HFFc6 (cell line): ENCODE measurements around the gene ARL2. TPM values are rescaled to one million over a fixed set of nuclear protein-coding genes. Genes with fewer than 3 reads are reported as not detected.
"Not testable (repeated sequence)": the region's sequence is repeated elsewhere in the genome, so short reads cannot be mapped to it uniquely, and the experiment has no call there.

Experiments used
- DNase-seq: peaks from one replicate; pipeline ENCODE4 v3.0.0-alpha.2; 2018
- H3K27ac Mint-ChIP-seq: 2 replicates; pipeline ENCODE4 v1.8.0; 2020; ENCODE audit warnings: mild to moderate bottlenecking, mixed read lengths
- H3K27me3 Mint-ChIP-seq: 2 replicates; pipeline ENCODE4 v1.8.0; 2021; ENCODE audit warnings: mild to moderate bottlenecking, moderate library complexity, mixed read lengths; ENCODE audit not compliant: insufficient read depth
- H3K36me3 Mint-ChIP-seq: 2 replicates; pipeline ENCODE4 v1.8.0; 2021; ENCODE audit warnings: low read depth, mixed read lengths
- H3K4me1 Mint-ChIP-seq: 2 replicates; pipeline ENCODE4 v1.8.0; 2020; ENCODE audit warnings: low read depth, mixed read lengths
- H3K4me3 Mint-ChIP-seq: 2 replicates; pipeline ENCODE4 v1.8.0; 2020; ENCODE audit warnings: mild to moderate bottlenecking, moderate library complexity, mixed read lengths
- H3K9me3 Mint-ChIP-seq: 2 replicates; pipeline ENCODE4 v1.8.0; 2020; ENCODE audit warnings: mild to moderate bottlenecking, mixed read lengths
- CTCF ChIP-seq: fragments of 200-600 bp; sonication (generic); IDR thresholded peaks from 2 replicates; pipeline ENCODE4 v1.5.0; 2021; ENCODE audit warnings: antibody characterized with exemption, mild to moderate bottlenecking
- total RNA-seq, 6 experiments: library from RNA; stranded (reverse); fragmentation: NEBNext Ultra II Directional; extraction: Animal tissue kit (Norgen Biotek cat#: 25700); gene quantifications; 2 replicates in 1 of 6; 3 replicates in 5 of 6; pipeline ENCODE4 v1.2.3, GENCODE V29; 2021

ARL2 gene
- total RNA-seq, 6 experiments from 2014 or later, result 76.9 to 92.1 (median 87.2) TPM

- TF ChIP-seq CTCF, result no peak
- H3K4me1 Mint-ChIP-seq, result peaks cover 8% of the 10 kb centered on the region
- H3K9me3 Mint-ChIP-seq, result no peaks in the 10 kb centered on the region
- H3K4me3 Mint-ChIP-seq, result no peak overlapping the region
- no peak overlapping the region for H3K27ac Mint-ChIP-seq
- no peaks in the 10 kb centered on the region for H3K36me3 Mint-ChIP-seq
- H3K27me3 Mint-ChIP-seq, result peaks cover 9% of the 10 kb centered on the region
- DNase-seq, result no peak
Observed at GRCh38 chr11:64974124-64974523, 39.8 kb upstream of the ARL2 start.

- Mint-ChIP-seq H3K4me3 (no peak overlapping the region), H3K27me3 (peaks cover 13% of the 10 kb centered on the region), H3K9me3 (no peaks in the 10 kb centered on the region), H3K27ac (no peak overlapping the region), H3K36me3 (no peaks in the 10 kb centered on the region), H3K4me1 (no peaks in the 10 kb centered on the region)
- TF ChIP-seq CTCF, result no peak
- DNase-seq, result no peak
Observed at GRCh38 chr11:64976651-64977050, 37.3 kb upstream of the ARL2 start.

GRCh38 chr11:64983339-64983738, 30.6 kb upstream of the ARL2 start:
- H3K27me3 Mint-ChIP-seq, result peaks cover 13% of the 10 kb centered on the region

GRCh38 chr11:64987998-64988854, 25.7 kb upstream of the ARL2 start:
- H3K4me3 Mint-ChIP-seq, result no peak overlapping the region

More at GRCh38 chr11:64983339-64983738, 30.6 kb upstream of the ARL2 start:
- not testable (repeated sequence) for H3K4me1 Mint-ChIP-seq, H3K27ac Mint-ChIP-seq, H3K36me3 Mint-ChIP-seq, DNase-seq, H3K9me3 Mint-ChIP-seq, H3K4me3 Mint-ChIP-seq

GRCh38 chr11:64989416-64989815, 24.5 kb upstream of the ARL2 start:
- Mint-ChIP-seq H3K9me3 (no peaks in the 10 kb centered on the region), H3K27ac (no peak overlapping the region), H3K27me3 (peaks cover 20% of the 10 kb centered on the region), H3K4me1 (peaks cover 7% of the 10 kb centered on the region), H3K4me3 (no peak overlapping the region), H3K36me3 (no peaks in the 10 kb centered on the region)
- no peak for DNase-seq
- no peak for TF ChIP-seq CTCF

More at GRCh38 chr11:64987998-64988854, 25.7 kb upstream of the ARL2 start:
- no peak for TF ChIP-seq CTCF
- Mint-ChIP-seq H3K4me1 (peaks cover 7% of the 10 kb centered on the region), H3K9me3 (no peaks in the 10 kb centered on the region), H3K36me3 (no peaks in the 10 kb centered on the region), H3K27ac (no peak overlapping the region), H3K27me3 (peaks cover 19% of the 10 kb centered on the region)
- no peak for DNase-seq

- no peaks in the 10 kb centered on the region for H3K36me3 Mint-ChIP-seq
- H3K27me3 Mint-ChIP-seq, result peaks cover 20% of the 10 kb centered on the region
- no peaks in the 10 kb centered on the region for H3K9me3 Mint-ChIP-seq
- peaks cover 7% of the 10 kb centered on the region for H3K4me1 Mint-ChIP-seq
- TF ChIP-seq CTCF, result no peak
- H3K4me3 Mint-ChIP-seq, result no peak overlapping the region
- no peak overlapping the region for H3K27ac Mint-ChIP-seq
- no peak for DNase-seq
Observed at GRCh38 chr11:64990222-64990923, 23.6 kb upstream of the ARL2 start.
